Vagina (tissue), 2 donors: ENCODE data around the gene CADPS. TPM values are rescaled to one million over a fixed set of nuclear protein-coding genes. Genes with fewer than 3 reads are reported as not detected.

Experiments
- DNase-seq, 2 donors: peaks; one replicate each; pipeline ENCODE4 v3.0.0-alpha.2; 2017; ENCODE audit errors: extremely low spot score in 2 of 2
- H3K27ac ChIP-seq: fragments of 200-600 bp; sonication (generic); one replicate; pipeline ENCODE4 v1.5.1; 2019
- H3K27me3 ChIP-seq: fragments of 200-600 bp; sonication (generic); one replicate; pipeline ENCODE4 v1.5.1; 2019
- H3K36me3 ChIP-seq, 2 donors: fragments of 200-600 bp; sonication (generic); one replicate each; pipeline ENCODE4 v1.5.1; 2017 to 2019
- H3K4me1 ChIP-seq: fragments of 200-600 bp; sonication (generic); one replicate; pipeline ENCODE4 v1.5.1; 2019
- H3K4me3 ChIP-seq, 2 donors: fragments of 200-600 bp; sonication (generic); 1 replicate in 1 of 2; 2 replicates in 1 of 2; pipeline ENCODE4 v1.5.1; 2016 to 2019
- H3K9me3 ChIP-seq: fragments of 200-600 bp; sonication (generic); one replicate; pipeline ENCODE4 v1.5.1; 2019
- CTCF ChIP-seq, 3 experiments: fragments of 450-650 bp in 2 of 3; fragments of 200-600 bp in 1 of 3; sonication (generic) in 1 of 3; IDR thresholded peaks; one replicate each; pipeline ENCODE4 v1.5.1; 2017 to 2019; ENCODE audit warnings: antibody characterized with exemption in 3 of 3, mild to moderate bottlenecking in 2 of 3, moderate library complexity in 2 of 3
- POLR2A ChIP-seq, 2 donors: fragments of 450-650 bp; IDR thresholded peaks; one replicate each; pipeline ENCODE4 v1.6.1; 2017; ENCODE audit warnings: antibody characterized with exemption in 2 of 2, mild to moderate bottlenecking in 2 of 2, moderate library complexity in 2 of 2
- POLR2AphosphoS5 ChIP-seq, 2 donors: sonication (generic); formaldehyde crosslinking; IDR thresholded peaks; one replicate each; pipeline ENCODE4 v1.9.0; 2017; ENCODE audit warnings: antibody characterized with exemption in 2 of 2, mild to moderate bottlenecking in 2 of 2, low read depth in 1 of 2; ENCODE audit not compliant: insufficient read depth in 1 of 2
- intact Hi-C: fragments of 100-400 bp; cut with DNase I; formaldehyde crosslinking; loops from one replicate; pipeline ENCODE4 v1.15.1; 2023
- total RNA-seq: library from RNA; depleted of rRNA; stranded (reverse); fragments of >200 nt; gene quantifications from one replicate; pipeline ENCODE4 v1.2.3, GENCODE V29; 2016

Gene CADPS
- total RNA-seq, 1 donor from 2014 or later, result 12.8 TPM

- Histone ChIP-seq H3K27ac (no peak overlapping the region), H3K4me1 (no peaks in the 10 kb centered on the region), H3K27me3 (no peaks in the 10 kb centered on the region), H3K9me3 (no peaks in the 10 kb centered on the region), H3K4me3 (no peak overlapping the region), H3K36me3 (no peaks in the 10 kb centered on the region)
- intact Hi-C loops, result no loop called here
- no peak for DNase-seq
- TF ChIP-seq POLR2A (IDR thresholded peaks at IDR 0.05) (no peak), POLR2AphosphoS5 (IDR thresholded peaks at IDR 0.05; ENCODE audit: insufficient read depth in 1 of 2, low read depth in 1 of 2) (no peak), CTCF (IDR thresholded peaks at IDR 0.05) (no peak)
These were observed 340.9 kb downstream of the CADPS start for GRCh38 chr3:62534326-62534725.

GRCh38 chr3:62532796-62533195, 342.4 kb downstream of the CADPS start:
- Histone ChIP-seq H3K36me3 (no peaks in the 10 kb centered on the region), H3K27ac (no peak overlapping the region), H3K4me3 (no peak overlapping the region), H3K27me3 (no peaks in the 10 kb centered on the region), H3K9me3 (no peaks in the 10 kb centered on the region), H3K4me1 (no peaks in the 10 kb centered on the region)
- intact Hi-C loops, result no loop called here
- no peak for TF ChIP-seq POLR2A (IDR thresholded peaks at IDR 0.05)
- TF ChIP-seq CTCF (IDR thresholded peaks at IDR 0.05), result no peak
- no peak for TF ChIP-seq POLR2AphosphoS5 (IDR thresholded peaks at IDR 0.05; ENCODE audit: insufficient read depth in 1 of 2, low read depth in 1 of 2)
- DNase-seq, result no peak

- DNase-seq, result no peak
- no peak overlapping the region for H3K27ac ChIP-seq
- H3K4me1 ChIP-seq, result no peaks in the 10 kb centered on the region
- TF ChIP-seq CTCF (IDR thresholded peaks at IDR 0.05) (no peak), POLR2A (IDR thresholded peaks at IDR 0.05) (no peak), POLR2AphosphoS5 (IDR thresholded peaks at IDR 0.05; ENCODE audit: insufficient read depth in 1 of 2, low read depth in 1 of 2) (no peak)
- no peaks in the 10 kb centered on the region for H3K9me3 ChIP-seq
- H3K4me3 ChIP-seq, result no peak overlapping the region
- no peaks in the 10 kb centered on the region for H3K36me3 ChIP-seq
- no peaks in the 10 kb centered on the region for H3K27me3 ChIP-seq
- intact Hi-C loops, result no loop called here
These were observed 343.2 kb downstream of the CADPS start for GRCh38 chr3:62531981-62532380.

- Histone ChIP-seq H3K27me3 (no peaks in the 10 kb centered on the region), H3K4me3 (no peak overlapping the region), H3K27ac (no peak overlapping the region), H3K9me3 (no peaks in the 10 kb centered on the region), H3K36me3 (no peaks in the 10 kb centered on the region), H3K4me1 (no peaks in the 10 kb centered on the region)
- intact Hi-C loops, result no loop called here
- no peak for DNase-seq
- TF ChIP-seq POLR2AphosphoS5 (IDR thresholded peaks at IDR 0.05; ENCODE audit: insufficient read depth in 1 of 2, low read depth in 1 of 2) (no peak), CTCF (IDR thresholded peaks at IDR 0.05) (no peak), POLR2A (IDR thresholded peaks at IDR 0.05) (no peak)
These were observed 343.7 kb downstream of the CADPS start for GRCh38 chr3:62531493-62531892.

GRCh38 chr3:62529230-62529629, 346.0 kb downstream of the CADPS start:
- intact Hi-C loops, result no loop called here
- Histone ChIP-seq H3K27me3 (no peaks in the 10 kb centered on the region), H3K27ac (no peak overlapping the region), H3K4me1 (no peaks in the 10 kb centered on the region), H3K9me3 (no peaks in the 10 kb centered on the region), H3K4me3 (no peak overlapping the region), H3K36me3 (no peaks in the 10 kb centered on the region)
- no peak for TF ChIP-seq POLR2A (IDR thresholded peaks at IDR 0.05)
- no peak for TF ChIP-seq POLR2AphosphoS5 (IDR thresholded peaks at IDR 0.05; ENCODE audit: insufficient read depth in 1 of 2, low read depth in 1 of 2)
- no peak for TF ChIP-seq CTCF (IDR thresholded peaks at IDR 0.05)
- DNase-seq, result no peak
